C4-2B (cell line): ENCODE data around the gene DUSP1.

ENCODE experiments used
- H3K27ac ChIP-seq: fragments of 450-650 bp; 2 replicates; pipeline ENCODE4 v1.5.1; 2017
- ZFX ChIP-seq: fragments of 450-650 bp; IDR thresholded peaks from 2 replicates; pipeline ENCODE4 v1.6.1; 2017
- TF ChIP-seq, protein P1 (sequence below): fragments of 450-650 bp; conservative IDR thresholded peaks from 2 replicates; pipeline ENCODE4 v1.5.1; 2017; ENCODE audit warnings: mild to moderate bottlenecking

Gene DUSP1

DNA sequence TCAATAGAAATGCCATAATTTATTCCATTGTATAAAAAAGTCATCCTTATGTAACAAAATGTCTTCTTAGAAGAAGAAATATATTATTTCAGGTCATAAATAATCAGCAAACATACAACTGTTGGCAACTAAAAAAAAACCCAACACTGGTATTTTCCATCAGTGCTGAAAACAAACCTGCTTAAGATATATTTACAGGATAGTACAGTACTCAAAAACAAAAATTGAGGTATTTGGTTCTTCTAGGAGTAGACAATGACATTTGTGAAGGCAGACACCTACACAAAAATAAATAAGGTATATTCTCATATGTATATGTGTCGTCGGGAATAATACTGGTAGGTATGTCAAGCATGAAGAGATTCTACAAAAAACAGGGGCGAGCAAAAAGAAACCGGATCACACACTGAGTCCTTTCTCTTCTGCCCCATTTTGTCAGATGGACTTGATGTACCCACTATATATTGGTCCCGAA is 2.9 kb downstream of the DUSP1 start:
- TF ChIP-seq, protein P1, sequence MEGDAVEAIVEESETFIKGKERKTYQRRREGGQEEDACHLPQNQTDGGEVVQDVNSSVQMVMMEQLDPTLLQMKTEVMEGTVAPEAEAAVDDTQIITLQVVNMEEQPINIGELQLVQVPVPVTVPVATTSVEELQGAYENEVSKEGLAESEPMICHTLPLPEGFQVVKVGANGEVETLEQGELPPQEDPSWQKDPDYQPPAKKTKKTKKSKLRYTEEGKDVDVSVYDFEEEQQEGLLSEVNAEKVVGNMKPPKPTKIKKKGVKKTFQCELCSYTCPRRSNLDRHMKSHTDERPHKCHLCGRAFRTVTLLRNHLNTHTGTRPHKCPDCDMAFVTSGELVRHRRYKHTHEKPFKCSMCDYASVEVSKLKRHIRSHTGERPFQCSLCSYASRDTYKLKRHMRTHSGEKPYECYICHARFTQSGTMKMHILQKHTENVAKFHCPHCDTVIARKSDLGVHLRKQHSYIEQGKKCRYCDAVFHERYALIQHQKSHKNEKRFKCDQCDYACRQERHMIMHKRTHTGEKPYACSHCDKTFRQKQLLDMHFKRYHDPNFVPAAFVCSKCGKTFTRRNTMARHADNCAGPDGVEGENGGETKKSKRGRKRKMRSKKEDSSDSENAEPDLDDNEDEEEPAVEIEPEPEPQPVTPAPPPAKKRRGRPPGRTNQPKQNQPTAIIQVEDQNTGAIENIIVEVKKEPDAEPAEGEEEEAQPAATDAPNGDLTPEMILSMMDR, result no peak
- TF ChIP-seq ZFX, result no peak
- H3K27ac ChIP-seq, result no peak overlapping the region

DNA sequence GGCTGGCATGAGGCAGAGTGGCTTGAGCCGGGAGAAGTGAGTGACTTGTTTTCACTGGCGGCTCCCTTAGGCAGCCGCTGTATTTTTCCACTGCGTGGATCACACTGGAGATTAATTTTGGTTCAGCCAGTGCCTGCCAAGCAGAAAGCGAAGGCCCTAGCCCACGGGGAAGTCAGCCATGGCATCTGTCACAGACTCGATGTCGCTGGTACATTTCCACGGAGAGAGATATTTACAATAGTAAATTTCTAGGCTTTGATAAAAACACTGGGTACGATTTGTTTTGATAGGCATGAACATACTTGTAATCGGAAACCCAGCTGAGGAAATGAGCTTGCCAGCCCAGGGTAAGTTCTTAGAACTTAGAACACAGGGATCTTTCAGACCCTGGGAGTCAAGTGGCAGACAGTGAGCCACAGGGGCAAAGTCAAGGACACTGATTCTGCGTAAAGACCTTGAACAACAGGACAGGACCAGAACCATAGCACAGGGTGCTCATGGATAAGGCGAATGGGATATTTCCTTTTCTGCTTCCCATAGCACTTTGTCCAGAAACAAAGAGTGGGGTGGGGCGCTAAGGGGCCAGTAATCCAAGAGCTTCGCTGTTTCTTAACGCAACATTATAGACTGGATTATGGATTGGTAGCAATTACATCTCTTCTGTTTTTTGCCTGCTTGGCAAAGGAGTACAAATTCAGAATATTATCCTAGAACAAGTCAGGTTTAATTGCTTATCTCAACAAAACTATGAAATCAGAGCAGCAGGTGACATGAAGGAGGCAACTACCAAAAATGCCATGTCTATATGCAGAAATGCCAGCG is 4.5 kb downstream of the DUSP1 start:
- TF ChIP-seq ZFX, result no peak
- TF ChIP-seq, protein P1, result no peak
- H3K27ac ChIP-seq, result peak overlapping the region; percentile 78

DNA sequence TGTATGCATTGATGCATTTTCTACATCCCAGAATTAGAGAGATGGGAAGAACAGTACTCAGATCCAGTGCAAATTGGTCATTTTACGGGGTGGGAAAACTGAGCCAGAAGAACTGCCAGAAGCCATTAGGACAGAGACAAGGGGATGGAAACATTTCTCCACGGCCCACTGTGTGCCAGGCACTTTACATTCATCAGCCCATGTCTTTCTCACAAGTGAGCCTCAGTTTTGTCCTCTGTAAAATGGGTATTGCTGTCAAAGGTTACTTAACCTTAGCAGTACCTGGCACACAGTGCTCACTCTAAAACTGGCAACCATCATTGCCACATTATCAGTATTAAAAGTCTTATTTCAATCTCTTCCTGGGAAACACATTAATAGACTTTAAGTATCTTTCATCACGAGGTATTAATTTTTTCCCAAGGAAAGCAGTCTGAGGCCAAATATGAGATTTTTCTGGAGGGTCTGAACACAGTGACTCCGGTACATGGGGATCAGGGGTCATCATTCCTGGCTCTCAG is 5.2 kb downstream of the DUSP1 start:
- TF ChIP-seq, protein P1, result no peak
- TF ChIP-seq ZFX, result no peak
- H3K27ac ChIP-seq, result peak overlapping the region; percentile 78

DNA sequence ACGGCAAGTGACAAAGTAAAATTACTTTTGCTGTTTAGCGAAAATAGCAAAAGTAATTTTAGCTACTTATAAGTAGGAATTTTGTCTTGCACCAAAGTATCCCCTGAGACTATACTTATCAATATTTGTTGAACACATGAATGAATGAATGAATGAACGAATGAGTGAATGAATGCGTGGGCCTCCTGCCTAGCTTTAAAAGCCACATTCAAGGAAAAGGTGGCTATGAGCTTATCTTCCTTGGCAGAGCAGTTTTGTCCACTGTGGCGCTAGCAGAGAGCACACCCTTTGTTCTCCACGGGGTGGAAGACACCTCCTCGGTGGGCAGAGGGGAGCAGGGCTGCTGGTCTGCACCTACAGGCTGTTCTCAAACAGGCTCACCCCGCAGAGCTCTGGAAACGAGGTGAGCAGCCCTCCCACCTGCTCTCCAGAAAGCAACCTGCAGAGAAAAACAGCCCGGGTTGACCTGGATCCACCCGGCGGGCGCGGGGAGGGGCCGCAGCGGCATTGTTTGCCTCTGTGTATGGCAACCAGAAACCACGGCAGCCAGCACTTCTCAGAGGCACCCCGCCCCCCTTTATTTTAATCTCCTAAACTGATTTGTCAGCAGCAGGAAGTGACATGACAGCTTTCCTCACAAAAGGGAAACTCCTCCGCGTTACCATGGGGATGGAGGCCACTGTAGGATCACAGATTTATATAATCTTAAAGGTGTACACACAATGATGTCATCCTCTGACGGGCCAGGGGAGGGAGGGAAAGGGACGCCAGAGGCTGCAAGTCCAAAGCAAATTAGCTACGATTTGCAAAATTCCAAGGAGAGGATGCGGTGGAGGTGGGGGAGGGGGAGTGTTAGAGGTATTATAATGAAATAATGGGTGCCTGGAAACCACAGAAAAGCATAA is 5.9 kb downstream of the DUSP1 start:
- TF ChIP-seq, protein P1, result no peak
- TF ChIP-seq ZFX, result no peak
- H3K27ac ChIP-seq, result peak overlapping the region; percentile 78

DNA sequence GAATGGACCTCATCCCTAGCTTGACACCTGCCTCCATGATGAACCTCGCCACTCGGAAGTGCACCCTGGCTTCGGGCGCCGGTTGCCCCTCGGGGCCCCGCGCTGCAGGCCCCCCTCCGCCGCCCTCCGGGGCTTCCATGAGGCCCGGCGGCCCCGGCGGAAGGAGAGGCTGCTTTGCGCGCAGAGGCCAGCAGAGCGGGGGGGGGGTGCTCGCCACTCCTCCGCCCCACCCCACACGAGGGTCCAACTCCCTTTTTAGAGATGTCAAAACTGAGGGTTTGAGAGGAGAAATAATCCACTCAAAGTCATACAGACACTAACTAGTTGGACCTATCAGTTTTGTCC is 7.9 kb downstream of the DUSP1 start:
- TF ChIP-seq, protein P1, result no peak
- no peak for TF ChIP-seq ZFX
- H3K27ac ChIP-seq, result no peak overlapping the region

DNA sequence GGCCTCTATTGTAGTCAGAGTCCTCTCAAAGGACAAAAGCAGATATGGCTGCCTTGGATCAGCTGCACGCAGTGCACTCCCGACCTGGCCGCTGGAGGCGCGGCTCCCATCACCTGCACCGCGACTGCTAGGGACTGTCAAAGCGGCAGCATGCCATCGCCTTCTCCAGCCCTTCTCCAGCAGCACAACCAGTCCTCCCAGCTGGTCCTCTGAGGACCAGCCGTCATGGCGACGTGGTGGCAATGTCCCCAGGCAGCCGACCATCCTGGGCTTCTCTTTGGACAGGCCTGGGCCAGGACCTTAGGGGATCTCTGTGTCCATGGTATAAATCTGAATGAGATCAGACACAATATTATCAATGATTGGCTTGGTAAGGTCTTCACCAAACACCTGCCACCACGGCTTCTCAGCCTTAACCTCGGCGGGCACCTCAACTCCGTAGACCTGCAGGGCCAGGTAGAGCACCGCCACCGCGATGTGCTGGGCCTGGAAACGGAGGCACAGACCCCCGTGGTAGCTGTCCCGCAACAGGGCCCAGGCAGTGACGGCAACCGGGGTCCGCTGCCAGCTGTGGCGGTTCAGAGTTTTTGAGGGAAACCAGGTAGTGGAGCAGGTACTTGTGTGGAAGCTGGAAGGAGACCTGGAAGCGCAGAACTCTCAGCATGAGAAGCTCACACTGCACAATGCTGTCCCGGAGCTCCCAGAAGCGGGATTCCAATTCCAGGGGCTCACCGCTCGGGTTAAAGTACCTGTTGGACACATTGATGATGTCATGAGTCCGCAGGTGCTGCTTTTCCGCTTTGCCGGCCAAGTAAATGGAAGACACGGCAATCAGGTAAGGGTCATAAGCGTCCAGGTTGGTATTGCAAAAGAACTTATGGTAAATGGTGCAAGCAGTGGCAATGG is 8.5 kb downstream of the DUSP1 start:
- no peak overlapping the region for H3K27ac ChIP-seq
- TF ChIP-seq, protein P1, result no peak
- no peak for TF ChIP-seq ZFX
